HG02623 (cell line): ENCODE results near the gene ADAT3.
A peak's percentile ranks its signal among the peaks of the same experiment; 100 is the strongest.

Experiments used
- ATAC-seq: cut with Tn5 transposase; IDR thresholded peaks from one replicate; pipeline ENCODE4 v1.9.1; 2021; ENCODE audit warnings: moderate library complexity; ENCODE audit not compliant: unreplicated experiment

The ADAT3 gene

DNA sequence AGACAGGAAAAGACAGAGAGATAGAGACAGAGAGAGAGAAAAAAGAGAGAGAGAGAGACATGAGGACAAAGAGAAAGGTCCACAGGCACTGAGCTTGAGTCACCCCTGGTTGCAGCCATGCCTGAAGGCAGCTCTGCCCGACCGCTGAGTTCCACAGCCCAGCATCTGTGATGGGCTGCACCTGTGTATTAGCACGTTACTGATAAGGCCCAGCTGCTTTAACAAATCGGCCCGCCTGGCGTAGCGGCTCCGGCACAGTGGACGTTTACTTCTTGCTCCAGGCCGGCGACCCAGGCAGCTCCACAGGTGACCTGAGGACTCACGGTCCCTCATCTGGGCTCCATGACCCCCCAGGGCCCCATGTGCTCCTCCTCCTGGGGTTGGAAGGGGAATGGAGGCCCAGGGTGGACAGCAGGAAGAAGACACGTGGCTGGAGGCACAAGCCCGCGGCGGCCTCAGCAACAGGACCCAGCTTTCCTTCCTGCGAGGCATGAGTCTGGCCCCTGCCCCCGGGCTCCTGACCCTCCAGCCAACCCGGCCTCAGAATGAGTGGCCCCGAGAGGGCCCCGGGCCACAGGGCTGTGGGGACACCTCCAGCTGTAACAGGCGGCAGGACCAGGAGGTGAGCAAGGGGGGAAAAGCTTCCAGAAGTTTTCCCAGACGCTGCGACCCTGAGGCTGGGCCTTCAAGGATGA lies 31.9 kb downstream of the ADAT3 start:
- ATAC-seq, result no peak

DNA sequence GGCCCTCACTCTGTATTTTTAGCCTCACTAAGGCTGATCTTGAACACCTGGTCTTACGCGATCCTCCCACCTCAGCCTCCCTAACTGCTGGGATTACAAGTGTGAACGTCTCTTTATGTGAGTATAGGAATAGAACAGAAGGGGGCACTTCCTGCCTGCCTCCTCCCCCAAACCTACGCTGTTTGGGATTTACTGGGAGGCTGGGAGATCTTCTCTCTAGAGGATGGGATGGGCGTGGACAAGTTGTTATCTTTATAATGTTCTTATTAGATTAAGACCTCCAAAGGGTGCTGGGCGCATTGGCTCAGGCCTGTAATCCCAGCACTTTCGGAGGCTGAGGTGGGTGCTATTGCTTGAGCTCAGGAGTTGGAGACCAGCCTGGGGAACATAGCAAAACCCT lies 32.9 kb downstream of the ADAT3 start:
- no peak for ATAC-seq

DNA sequence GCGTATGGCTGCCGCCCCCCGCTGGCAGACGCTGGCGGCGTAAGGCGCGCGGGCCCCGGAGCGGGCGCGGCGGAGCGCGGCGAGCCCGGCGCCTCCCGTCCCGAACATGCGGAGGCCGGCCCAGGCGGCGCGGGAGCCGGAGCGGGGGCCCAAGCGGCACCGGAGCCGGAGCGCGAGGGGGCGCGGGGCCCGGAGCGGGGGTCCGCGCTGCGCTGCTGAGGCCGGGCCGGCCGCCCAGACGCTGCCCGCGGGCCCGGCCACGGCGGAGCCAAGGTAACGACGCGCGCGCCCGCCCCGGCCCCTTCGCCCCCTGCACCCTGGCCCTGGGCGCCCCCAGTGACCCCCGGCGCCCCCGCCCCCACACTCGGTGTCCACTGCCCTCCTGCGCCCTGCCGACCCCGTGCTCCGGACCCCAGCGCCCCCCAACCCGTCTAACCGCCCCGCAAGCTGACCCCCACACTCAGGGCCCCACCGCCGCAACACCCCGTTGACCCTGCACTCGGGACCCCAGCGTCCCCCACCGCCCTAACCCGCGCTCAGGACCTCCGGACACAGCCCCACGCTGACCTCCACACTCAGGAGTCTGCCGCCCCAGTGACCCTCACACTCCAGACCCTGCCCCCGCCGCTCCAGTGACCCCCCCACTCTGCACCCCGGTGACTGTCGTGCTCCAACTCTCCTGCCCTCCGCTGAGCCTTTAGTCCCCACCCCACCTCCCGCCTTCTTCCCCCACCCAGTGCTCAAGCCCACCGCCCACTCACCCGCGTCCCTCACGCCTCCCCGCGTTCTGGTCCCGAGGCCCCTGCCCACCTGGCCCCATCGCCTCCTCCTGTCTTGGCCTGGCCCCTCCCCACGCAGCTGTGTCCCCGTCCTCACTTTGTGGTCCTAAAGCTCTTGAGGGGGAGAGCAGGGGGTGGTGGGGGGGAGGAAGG lies 36.2 kb downstream of the ADAT3 start, which contains the start of gene CSNK1G2:
TSS of gene CSNK1G2 (plus strand) at position 27 of the 932 bp plus-strand sequence. CDS start 28,601 bp downstream, outside the sequence.
- ATAC-seq, result peak; percentile 52

DNA sequence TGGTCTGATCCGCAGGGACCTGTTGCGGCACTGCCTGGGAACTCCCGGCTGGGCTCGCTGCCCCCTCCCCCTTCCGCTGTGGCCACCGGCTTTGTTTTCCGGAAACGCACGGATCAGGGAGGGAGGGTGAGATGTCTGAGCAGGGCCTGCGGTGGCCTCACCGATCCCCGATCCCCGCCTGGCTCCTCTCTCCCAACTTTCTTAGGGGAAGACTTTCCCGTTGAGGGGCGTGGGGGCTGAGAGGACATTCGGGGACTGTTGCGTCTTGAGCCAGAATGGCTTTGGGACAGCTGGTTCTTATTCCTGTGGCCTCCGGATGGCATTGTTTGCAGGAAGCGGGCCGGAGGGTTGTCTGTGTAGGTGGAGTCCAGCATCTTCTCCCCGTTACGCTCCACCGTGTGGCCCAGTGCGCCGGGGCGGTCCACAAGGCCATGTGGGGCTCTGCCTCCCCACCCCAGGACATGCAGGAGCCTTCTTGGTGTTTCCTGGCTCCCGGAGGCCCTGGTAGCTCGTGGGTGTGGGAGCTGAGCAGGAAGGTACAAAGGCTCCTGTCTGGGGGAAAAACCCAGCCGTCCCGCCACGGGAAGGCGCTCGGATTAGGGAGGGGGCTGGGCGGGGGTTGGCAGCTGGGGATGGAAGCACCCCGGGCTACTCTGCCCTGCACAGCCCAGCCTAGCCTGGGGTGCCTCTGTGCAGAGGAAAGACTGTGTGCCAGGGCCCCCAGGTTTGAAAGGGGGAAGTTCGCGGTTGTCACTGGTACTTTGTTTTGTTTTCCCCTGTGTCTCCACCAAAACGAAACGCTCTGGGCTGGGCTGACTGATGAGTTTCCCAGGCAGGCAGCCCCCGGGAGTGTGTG lies 37.1 kb downstream of the ADAT3 start:
- ATAC-seq, result no peak

DNA sequence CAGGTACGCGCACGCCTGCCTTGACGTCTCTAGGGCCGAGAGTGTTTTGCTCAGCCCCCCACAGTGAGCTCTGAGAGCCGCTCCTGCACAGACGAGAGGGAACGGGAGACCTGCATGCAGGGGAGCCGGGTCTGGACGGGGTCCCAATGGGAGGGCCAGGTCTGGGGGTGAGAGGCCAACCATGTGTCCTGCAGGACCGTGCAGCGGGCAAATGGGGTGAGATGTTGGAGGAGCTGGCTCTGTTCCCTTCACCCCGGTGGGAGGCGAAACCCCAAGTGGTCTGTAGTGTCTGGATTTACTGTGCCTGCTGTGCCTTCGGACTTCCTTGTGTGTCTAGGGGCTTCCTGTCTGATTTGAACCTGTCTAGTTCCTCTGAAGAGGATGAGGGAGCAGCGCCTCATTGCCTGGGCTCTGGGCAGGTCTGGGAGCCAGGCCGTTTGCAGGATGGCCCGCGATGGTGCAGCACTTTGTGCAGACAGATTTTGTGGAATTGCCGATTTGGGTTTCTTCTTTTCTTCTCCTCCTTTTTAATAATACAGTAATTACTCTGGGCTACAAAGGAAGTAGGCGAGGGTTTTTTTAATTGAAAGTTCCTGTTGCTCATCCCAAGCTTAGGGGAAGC lies 37.8 kb downstream of the ADAT3 start:
- ATAC-seq, result no peak

- ATAC-seq, result no peak
Observed at GRCh38 chr19:1943661-1944087, 38.5 kb downstream of the ADAT3 start.

GRCh38 chr19:1944088-1944915 lies 39.1 kb downstream of the ADAT3 start:
- ATAC-seq, result no peak

DNA sequence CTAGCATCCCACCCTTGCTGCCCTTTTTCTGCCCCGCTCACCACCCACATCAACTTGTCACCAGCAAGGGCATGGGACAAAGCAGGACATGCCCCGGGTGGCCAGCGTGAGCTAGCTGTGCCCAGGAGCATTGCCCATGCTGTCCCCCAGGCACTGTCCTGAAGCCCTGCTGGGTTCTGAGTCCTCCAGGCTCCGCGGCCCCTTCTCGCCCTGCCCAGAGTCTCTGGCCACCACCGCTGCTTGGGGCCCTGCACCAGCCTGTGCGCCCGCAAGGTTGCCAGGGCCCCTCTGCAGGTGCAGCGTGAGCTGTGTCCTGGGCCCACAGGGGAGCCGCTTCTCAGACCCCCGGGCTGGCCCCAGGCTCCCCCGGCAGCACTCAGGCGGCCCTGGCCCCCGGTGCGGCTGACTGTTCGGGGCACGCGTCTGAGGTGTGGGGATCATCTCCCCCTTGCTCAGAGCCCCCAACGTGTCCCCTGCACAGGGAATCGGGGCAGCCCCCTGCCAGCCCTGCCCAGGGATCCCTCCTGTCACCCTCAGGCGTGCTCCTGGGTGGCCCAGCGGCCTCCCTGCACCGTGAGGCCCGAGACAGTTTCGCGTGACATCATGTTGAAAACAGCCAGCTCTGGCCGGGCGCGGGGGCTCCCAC lies 39.8 kb downstream of the ADAT3 start:
- no peak for ATAC-seq

DNA sequence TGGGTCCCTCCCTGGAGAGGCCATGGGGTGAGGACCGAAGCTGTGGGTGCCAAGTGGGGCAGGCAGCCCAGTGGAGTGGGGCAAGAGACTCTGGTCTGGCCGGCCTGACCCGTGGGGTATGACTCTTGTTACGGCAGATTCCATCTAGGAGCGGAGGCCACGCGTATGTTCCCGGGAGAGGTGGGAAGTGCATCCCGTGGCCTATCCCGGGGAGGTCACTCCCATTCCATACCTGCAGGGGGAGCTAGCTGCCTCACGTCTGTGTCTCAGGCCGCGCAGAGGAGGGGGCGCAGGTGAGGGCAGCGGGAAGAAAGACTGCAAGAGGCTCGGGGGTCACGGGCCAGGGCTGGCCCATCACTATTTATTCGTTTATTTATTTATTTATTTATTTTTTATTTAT lies 40.7 kb downstream of the ADAT3 start:
- ATAC-seq, result no peak

DNA sequence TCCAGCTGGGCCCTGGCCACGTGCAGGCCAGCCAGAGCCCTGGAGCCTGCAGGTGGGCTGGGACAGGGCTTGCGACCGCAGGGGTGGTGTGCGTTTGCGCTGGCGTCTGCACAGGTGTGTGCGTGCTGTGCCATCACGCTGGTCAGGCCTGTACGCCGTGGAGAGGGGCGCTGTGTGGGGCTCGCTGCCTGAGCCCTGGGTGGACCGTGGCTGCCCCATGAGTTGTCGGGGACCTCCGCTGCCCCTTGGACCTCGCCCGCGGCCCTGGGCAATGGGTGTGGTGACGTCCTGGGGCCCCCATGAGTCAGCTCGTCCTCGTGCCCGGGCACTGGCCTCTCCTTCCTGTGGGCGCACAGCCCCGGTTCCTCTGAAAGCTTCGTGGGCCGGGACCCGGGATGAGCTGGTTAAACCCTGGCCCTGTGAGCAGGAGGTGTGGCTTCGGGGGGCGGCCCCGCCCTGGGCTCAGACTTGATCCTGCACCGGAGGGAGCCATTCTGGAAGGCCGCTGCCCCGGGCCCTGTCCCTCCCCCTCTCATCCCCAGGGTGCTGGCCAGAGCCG lies 42.5 kb downstream of the ADAT3 start:
- ATAC-seq, result no peak

GRCh38 chr19:1949304-1950101 lies 44.3 kb downstream of the ADAT3 start:
- ATAC-seq, result no peak

DNA sequence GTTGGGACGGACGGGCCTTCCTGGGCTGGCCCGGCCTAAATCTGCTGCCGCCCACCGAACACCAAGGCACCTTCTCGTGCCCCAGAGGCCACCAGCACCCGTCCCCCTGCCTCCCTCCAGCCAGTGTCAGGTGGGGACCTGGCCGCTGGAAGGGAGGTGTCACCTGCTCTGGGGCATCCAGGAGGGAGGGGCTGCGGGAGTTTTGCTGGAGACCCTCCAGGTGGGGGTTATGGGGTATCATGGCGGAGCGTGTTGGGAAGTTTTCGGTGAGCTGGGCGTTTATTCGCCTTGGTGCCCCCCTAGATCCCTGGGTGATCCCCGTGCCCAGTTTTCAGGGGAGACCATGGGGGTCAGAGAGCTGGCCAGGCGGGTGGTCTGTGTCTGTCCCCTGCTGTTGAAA lies 45.4 kb downstream of the ADAT3 start:
- no peak for ATAC-seq

DNA sequence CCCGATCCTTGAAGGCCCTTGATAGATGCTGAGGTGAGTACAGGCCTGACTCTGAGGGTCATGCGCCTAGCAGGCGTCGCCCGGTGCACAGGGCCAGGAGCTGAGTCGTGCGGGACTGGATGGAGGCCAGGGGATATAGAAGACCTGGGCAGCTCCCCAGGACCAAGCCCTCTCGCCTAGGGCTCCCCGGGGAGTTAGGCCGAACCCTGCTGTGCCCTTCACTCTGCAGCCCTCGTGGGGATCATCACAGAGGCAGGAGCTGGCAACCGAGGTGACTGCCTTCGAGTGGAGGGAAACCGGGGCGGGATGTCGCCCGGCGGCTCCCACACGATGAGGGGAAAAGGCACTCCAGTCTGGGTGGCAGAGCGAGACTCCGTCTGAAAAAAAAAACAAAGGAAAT lies 47.4 kb downstream of the ADAT3 start:
- no peak for ATAC-seq

DNA sequence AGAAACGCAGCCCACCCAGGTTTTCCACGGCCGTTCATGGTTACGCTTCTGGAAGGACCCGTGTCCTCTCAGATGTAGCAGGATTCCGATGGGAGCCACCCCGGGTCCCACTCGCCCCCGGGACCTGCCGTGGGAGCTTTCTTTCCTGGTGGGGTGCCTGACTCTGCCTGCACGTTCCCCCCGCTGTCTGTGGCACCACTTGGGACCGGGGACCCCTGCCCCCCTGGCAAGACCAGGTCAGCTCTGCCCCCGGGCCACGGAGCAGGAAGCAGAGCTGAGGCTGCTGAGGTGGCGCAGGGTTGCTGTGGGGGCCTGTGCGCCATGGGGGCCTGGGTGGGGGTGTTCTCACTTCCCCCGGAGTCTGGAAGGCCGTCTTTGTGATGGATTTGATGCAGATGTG lies 47.8 kb downstream of the ADAT3 start:
- no peak for ATAC-seq

- no peak for ATAC-seq
Observed at GRCh38 chr19:1953441-1954094, 48.4 kb downstream of the ADAT3 start.

- ATAC-seq, result no peak
Observed at GRCh38 chr19:1954532-1954933, 49.3 kb downstream of the ADAT3 start.
